COLO668 (cell line): ENCODE results near the gene HSPA12A.

Source experiments
- DNase-seq: peaks from one replicate; lab custom pipeline; 2025; ENCODE audit not compliant: unreplicated experiment; lab: John Stamatoyannopoulos, UW

The HSPA12A gene

GRCh38 chr10:116694243-116694926, 48.0 kb downstream of the HSPA12A start:
- DNase-seq: no peak

- DNase-seq: no peak
These were observed 50.1 kb downstream of the HSPA12A start for GRCh38 chr10:116692225-116692624.

- DNase-seq: no peak
These were observed 50.7 kb downstream of the HSPA12A start for GRCh38 chr10:116691635-116692034.

GRCh38 chr10:116690356-116691322, 51.7 kb downstream of the HSPA12A start:
- no peak for DNase-seq

- no peak for DNase-seq
These were observed 52.6 kb downstream of the HSPA12A start for GRCh38 chr10:116689744-116690143.

- DNase-seq: no peak
These were observed 53.4 kb downstream of the HSPA12A start for GRCh38 chr10:116688741-116689495.

GRCh38 chr10:116688241-116688711, 54.1 kb downstream of the HSPA12A start:
- DNase-seq: no peak

- DNase-seq: no peak
These were observed 54.7 kb downstream of the HSPA12A start for GRCh38 chr10:116687633-116688032.

GRCh38 chr10:116686632-116687031, 55.7 kb downstream of the HSPA12A start:
- no peak for DNase-seq

- no peak for DNase-seq
These were observed 56.6 kb downstream of the HSPA12A start for GRCh38 chr10:116685807-116686206.

- DNase-seq: no peak
These were observed 57.6 kb downstream of the HSPA12A start for GRCh38 chr10:116684781-116685180.

GRCh38 chr10:116683821-116684220, 58.5 kb downstream of the HSPA12A start:
- DNase-seq: no peak

GRCh38 chr10:116683166-116683565, 59.2 kb downstream of the HSPA12A start:
- DNase-seq: no peak

- DNase-seq: no peak
These were observed 63.0 kb downstream of the HSPA12A start for GRCh38 chr10:116679351-116679750.

- no peak for DNase-seq
These were observed 65.7 kb downstream of the HSPA12A start for GRCh38 chr10:116676633-116677032.

- no peak for DNase-seq
These were observed 66.2 kb downstream of the HSPA12A start for GRCh38 chr10:116676118-116676517.

- DNase-seq: no peak
These were observed 67.4 kb downstream of the HSPA12A start for GRCh38 chr10:116674901-116675423.

- DNase-seq: no peak
These were observed 68.5 kb downstream of the HSPA12A start for GRCh38 chr10:116673866-116674265.

GRCh38 chr10:116672891-116673290, 69.5 kb downstream of the HSPA12A start:
- DNase-seq: no peak

- no peak for DNase-seq
These were observed 71.0 kb downstream of the HSPA12A start for GRCh38 chr10:116671274-116671926.
